Activated T-cell treated with anti-CD3 and anti-CD28 coated beads for 48 hours (primary cell): ENCODE data around the gene KRT13.

ENCODE experiments used
- DNase-seq: peaks from one replicate; pipeline ENCODE4 v3.0.0-alpha.2; 2020; ENCODE audit warnings: low read depth

The KRT13 gene

GRCh38 chr17:41537614-41537954 lies 32.2 kb upstream of the KRT13 start:
- DNase-seq: no peak

- DNase-seq: no peak
Measured at GRCh38 chr17:41536741-41537613, 31.6 kb upstream of the KRT13 start.

GRCh38 chr17:41535764-41536481 lies 30.5 kb upstream of the KRT13 start:
- DNase-seq: no peak

DNA sequence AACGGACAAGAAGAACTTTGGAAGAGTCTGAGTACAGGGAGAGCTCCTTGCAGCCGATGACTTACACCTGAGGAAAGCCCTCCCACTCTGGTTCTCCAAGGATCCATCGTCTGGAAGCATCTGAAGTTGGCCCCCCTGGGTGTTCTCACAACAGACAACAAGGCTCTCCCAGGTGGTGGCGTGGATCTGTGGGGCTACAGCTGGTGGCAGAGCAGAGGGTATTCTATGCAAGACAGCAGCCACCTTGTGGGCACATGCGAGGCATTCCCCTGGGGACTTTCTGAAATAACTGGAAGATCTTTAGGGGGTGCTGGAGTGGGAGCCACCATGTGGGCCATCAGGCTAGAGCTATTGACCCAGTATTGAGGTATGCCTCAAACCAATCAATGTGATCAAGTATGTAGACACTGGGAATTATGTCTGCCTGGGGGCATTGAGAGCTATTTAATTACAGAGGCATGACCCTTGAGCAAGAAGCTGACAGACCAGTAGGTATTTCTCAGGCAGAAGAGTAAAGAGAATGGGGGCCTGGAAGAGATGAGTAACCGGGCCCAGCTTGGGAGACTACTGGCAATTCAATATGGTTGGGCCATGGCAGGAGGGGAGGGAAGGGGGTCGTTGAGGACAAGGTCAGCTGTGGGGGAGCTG lies 29.6 kb upstream of the KRT13 start:
- no peak for DNase-seq

GRCh38 chr17:41533613-41534012 lies 28.2 kb upstream of the KRT13 start:
- no peak for DNase-seq

DNA sequence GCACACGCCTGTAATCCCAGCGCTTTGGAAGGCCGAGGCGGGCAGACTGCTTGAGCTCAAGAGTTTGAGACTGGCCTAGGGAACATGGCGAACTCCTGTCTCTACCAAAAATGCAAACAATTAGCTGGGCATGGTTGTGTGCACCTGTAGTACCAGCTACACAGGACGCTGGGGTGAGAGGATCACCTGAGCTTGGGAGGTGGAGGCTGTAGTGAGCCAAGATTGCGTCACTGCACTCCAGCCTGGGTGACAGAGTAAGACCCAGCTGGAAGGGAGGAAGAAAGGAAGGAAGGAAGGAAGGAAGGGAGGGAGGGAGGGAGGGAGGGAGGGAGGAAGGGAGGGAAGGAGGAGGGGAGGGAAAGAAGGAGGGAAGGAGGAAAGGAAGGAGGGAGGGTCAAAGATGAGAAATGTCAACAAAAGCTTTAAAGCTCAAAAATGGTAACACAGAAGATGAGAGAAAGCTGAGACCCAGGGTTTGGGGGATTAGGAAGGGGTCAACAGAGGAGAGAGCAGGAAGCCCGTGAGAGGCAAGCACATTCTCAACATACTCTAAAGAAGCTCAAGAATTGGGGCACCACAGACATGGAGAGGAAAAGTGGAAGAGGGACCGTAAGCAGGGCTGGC lies 27.6 kb upstream of the KRT13 start:
- no peak for DNase-seq

DNA sequence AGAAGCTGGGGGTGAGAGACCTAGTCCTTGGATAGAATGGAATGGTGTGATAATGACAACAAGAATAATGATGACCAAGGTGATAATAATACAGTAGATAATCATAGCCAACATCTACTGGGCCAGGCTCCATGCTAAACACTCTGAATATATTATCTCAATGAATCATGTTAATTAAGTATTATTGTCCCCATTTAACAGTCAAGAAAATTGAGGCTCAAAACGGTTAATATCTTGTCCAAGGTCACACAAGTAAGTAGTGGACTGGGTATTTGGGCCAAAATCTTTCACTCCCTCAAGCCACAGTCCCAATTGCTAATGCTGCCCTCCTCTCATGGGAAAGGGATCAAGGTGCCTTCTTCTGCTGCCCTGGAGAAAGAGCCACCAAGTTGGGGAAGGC lies 26.6 kb upstream of the KRT13 start:
- DNase-seq: no peak

DNA sequence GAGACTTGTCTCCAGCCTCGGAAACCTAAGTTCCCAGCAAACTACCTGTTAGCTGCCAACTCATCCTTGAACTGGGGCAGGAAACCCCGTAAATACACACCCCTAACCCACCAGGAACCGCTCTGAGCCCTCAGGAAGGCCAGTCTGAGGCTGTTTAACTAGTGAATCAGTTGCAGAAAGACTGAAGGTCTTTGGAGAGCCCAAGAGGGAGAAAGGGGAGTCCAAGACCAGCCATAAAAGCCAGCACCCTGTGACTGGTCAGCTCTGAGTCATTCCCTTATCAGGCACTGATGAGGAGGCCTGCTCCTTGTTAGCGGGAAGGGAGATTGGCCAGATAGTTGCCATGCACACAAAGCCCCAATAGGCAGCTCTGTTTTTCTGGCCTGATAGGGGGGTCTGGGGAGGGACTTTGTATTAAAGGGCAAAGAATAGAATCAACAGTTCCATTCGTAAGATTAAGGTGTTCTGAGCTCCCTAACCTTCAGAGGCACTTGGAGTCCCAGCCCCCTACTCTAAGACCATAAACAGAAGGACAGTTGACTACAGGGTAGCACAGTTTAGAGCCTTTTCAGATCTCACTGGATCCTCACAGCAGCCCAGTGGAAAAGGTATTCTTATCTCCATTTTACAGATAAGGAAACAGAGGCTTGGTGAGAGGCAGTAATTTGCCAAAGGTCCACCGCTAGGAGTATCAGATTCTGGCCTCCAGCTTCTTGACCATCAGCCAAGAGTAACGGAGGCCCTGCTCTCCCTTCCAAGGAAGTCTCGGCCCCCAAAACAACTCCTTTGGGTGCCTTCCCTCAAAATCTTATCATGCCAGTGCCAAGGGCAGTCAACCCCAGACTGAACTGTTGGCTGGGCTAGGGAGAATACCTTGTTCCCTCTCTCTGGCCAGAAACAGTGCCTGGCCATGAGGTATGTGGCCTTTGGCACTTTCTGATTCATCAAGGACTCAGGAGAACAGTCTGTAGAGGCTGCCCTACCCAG lies 24.9 kb upstream of the KRT13 start:
- DNase-seq: no peak

GRCh38 chr17:41529491-41529915 lies 24.1 kb upstream of the KRT13 start:
- no peak for DNase-seq

DNA sequence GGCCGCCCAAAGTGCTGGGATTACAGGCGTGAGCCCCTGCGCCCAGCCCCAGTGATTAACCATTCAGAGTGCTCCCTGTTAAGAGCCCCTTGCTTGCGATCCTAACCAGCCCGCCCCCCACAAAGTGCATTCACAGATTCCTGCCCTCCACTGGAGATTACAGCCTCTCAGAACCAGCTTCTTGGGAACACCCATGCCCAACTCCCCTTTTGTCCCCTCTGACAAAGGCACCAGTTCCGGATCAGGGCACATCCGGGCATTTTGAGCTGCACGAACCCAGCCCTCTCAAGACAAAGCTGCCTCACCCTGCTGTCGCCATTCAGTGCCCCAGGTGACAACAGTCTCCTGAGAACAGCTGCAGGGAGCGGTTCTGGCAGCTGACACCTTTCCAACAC lies 23.5 kb upstream of the KRT13 start:
- DNase-seq: no peak

- no peak for DNase-seq
Measured at GRCh38 chr17:41527063-41528023, 21.9 kb upstream of the KRT13 start.

GRCh38 chr17:41524261-41524660 lies 18.8 kb upstream of the KRT13 start:
- DNase-seq: no peak

- no peak for DNase-seq
Measured at GRCh38 chr17:41523787-41524186, 18.4 kb upstream of the KRT13 start.

- DNase-seq: no peak
Measured at GRCh38 chr17:41523225-41523593, 17.8 kb upstream of the KRT13 start.

GRCh38 chr17:41522301-41523224 lies 17.2 kb upstream of the KRT13 start:
- DNase-seq: no peak

DNA sequence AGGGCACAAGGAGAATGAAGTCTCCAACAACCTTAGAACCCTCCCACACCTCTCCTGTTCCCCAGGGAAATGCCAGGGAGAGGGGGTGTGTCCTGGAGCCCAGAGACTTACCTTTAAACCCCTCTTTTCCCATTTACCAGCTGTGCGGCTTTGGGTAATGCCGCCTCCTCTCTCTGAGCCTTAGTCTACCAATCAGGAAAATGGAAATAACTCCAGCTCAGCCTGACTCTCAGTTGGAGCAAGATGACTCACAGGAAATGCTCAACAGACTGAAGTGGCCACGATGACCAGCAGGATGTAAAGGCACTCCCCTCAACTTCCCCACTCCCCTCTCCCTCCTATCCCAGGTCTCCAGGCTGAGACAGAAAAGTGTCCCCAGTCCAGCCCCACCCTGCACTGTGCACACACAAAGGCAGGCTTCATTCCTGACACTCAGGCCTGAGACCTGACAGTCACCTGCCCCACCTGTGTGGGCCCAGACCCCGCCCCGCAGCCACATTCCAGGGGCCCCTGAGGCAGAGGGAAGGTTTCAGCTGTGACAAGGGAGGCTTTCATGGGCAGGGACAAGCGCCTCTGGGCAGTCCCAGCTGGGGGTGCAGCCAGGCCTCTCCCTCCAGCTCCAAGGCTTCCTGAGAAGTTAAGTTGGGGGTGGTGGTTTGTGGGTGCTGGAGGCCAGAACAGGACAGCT lies 16.3 kb upstream of the KRT13 start:
- DNase-seq: no peak

DNA sequence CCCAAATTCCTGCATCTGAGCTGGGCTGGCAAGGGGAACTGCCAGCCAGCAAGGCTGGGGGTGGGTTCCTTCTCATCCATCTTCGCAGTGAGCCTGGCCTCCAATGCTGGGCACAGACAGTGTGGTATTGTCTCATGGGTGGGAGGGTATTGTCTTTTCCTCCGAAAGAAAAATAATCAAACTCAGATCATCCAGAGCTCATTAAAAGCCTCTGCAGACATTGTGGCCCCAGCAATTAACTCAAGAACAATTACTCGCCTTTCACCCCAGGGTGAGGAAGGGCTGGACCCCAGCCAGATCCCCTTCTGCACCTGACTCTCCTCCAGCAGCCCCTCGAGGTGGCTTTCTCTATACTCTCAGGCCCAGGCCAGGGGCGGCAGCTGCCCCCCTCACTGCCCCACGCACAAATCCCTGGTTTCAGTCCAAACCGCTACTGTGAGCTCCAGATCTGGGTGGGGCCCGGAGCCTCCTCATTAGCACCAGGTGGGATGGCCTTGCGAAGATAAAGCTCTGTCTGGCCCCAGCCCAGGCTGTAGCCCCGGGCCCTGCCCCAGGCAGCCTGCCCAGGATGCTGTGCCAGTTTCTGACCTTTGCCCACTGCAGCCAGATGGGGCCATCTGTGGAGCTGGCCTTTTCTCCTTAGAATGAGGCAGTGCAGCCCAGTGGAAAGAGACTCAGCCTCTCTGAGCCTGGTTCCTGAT lies 15.6 kb upstream of the KRT13 start:
- no peak for DNase-seq
